CD4-positive, alpha-beta T cell (primary cell): Measurements from ENCODE around the gene FN1. TPM values are rescaled to one million over a fixed set of nuclear protein-coding genes. Genes with fewer than 3 reads are reported as not detected.

Experiments
- ATAC-seq: fragments of 200-7000 bp; cut with Tn5 transposase; one replicate; pipeline ENCODE4 v1.10.0; 2022; ENCODE audit warnings: mild to moderate bottlenecking; ENCODE audit not compliant: poor library complexity
- CTCF ChIA-PET: fragments of 350-600 bp; sonication (Branson Sonifier 250); formaldehyde crosslinking; loops from one replicate; lab custom pipeline; 2021; ENCODE audit warnings: antibody characterized with exemption, inconsistent platforms; lab: Charles Lee
- POLR2A ChIA-PET: fragments of 350-600 bp; sonication (Branson Sonifier 250); formaldehyde crosslinking; loops from one replicate; lab custom pipeline; 2021; ENCODE audit warnings: antibody characterized with exemption, inconsistent platforms; lab: Charles Lee
- DNase-seq, 14 experiments: peaks; one replicate each; pipeline ENCODE4 v3.0.0-alpha.2; 2013 to 2020; ENCODE audit warnings: mixed read lengths in 2 of 14
- H3K27ac ChIP-seq, 2 donors: one replicate each; pipeline versions ENCODE4 v1.5.1 to v1.7.0; 2013; ENCODE audit warnings: low read length in 2 of 2, low read depth in 1 of 2, mild to moderate bottlenecking in 1 of 2
- H3K27me3 ChIP-seq, 2 experiments: 1 replicate in 1 of 2; 2 replicates in 1 of 2; pipeline versions ENCODE4 v1.6.1 to v1.7.0; 2013; ENCODE audit warnings: low read length in 2 of 2, control low read depth in 1 of 2, mild to moderate bottlenecking in 1 of 2, moderate library complexity in 1 of 2; ENCODE audit not compliant: insufficient read depth in 2 of 2, control insufficient read depth in 1 of 2
- H3K36me3 ChIP-seq: one replicate; pipeline ENCODE4 v1.6.1; 2013; ENCODE audit warnings: low read length, control low read depth; ENCODE audit not compliant: insufficient read depth
- H3K4me1 ChIP-seq: one replicate; pipeline ENCODE4 v1.6.1; 2013; ENCODE audit warnings: low read length, control low read depth; ENCODE audit not compliant: insufficient read depth
- H3K4me3 ChIP-seq: one replicate; pipeline ENCODE4 v1.5.1; 2013; ENCODE audit warnings: mild to moderate bottlenecking, low read length, moderate library complexity
- H3K9me3 ChIP-seq, 2 experiments: 1 replicate in 1 of 2; 2 replicates in 1 of 2; pipeline versions ENCODE4 v1.6.1 to v1.7.0; 2013; ENCODE audit warnings: low read length in 2 of 2, mild to moderate bottlenecking in 2 of 2, control low read depth in 1 of 2, moderate library complexity in 1 of 2; ENCODE audit not compliant: control insufficient read depth in 1 of 2, insufficient read depth in 1 of 2
- H3K27ac Mint-ChIP-seq: one replicate; pipeline ENCODE4 v1.8.0; 2020; ENCODE audit warnings: mixed read lengths
- H3K27me3 Mint-ChIP-seq: one replicate; pipeline ENCODE4 v1.8.0; 2021; ENCODE audit warnings: mixed read lengths
- H3K36me3 Mint-ChIP-seq: one replicate; pipeline ENCODE4 v1.8.0; 2021; ENCODE audit warnings: low read depth, mixed read lengths
- H3K4me1 Mint-ChIP-seq: one replicate; pipeline ENCODE4 v1.8.0; 2021; ENCODE audit warnings: low read depth, mixed read lengths
- H3K4me3 Mint-ChIP-seq: one replicate; pipeline ENCODE4 v1.8.0; 2020; ENCODE audit warnings: mild to moderate bottlenecking, mixed read lengths
- H3K9me3 Mint-ChIP-seq: one replicate; pipeline ENCODE4 v1.8.0; 2020; ENCODE audit warnings: mixed read lengths
- intact Hi-C, 2 experiments: fragments of 100-400 bp; cut with DNase I in 1 of 2; cut with micrococcal nuclease in 1 of 2; formaldehyde crosslinking; loops; one replicate each; pipeline versions ENCODE4 v1.15.1 to v1.9.0; 2023 to 2025; cut with DNase I, micrococcal nuclease
- total RNA-seq, 174 experiments: library from RNA in 2 of 174; stranded (reverse) in 2 of 174; gene quantifications; one replicate each; pipeline ENCODE4 v1.2.3 and lab custom pipeline; 2021 to 2026
- TF ChIP-seq, protein P1 (sequence below): fragments of 200-600 bp; IDR thresholded peaks from one replicate; pipeline ENCODE4 v1.8.0; 2022; ENCODE audit warnings: antibody characterized with exemption, mild to moderate bottlenecking

FN1 gene
- total RNA-seq, 2 experiments from 2014 or later, result 0.41 to 0.61 TPM

DNA sequence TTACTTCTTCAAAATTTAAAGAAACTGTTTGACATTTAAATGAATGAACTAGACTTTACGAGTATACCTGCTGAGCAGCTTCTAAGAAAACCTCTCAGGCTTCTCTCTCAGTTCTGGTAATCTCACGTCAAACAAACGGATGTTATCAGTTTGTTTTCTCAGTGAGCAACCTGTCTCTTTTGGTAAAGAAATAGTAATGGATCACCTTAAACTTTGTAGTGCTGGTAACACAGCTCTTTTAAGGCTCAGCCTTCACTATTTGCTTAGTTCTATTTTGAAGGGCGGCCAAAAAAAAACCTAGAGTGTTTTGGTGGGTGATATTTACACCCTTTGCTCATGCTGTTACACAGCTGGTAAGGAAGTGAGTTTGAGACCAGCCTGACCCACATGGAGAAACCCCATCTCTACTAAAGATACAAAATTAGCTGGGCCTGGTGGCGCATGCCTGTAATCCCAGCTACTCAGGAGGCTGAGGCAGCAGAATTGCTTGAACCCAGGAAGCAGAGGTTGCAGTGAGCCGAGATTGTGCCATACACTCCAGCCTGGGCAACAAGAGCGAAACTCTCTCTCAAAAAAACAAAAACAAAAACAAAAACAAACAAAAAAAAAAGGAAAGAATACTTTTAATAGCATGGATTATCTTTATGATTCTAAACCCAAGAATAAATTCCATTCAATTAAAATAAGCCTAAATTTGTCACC lies 15.9 kb downstream of the FN1 start:
- no peaks in the 10 kb centered on the region for H3K9me3 Mint-ChIP-seq
- H3K4me1 Mint-ChIP-seq, result no peaks in the 10 kb centered on the region
- intact Hi-C loops, result no loop called here
- no peaks in the 10 kb centered on the region for H3K36me3 Mint-ChIP-seq
- no peak for ATAC-seq
- ChIA-PET POLR2A (no interaction called here), CTCF (no interaction called here)
- no peak overlapping the region for H3K27ac Mint-ChIP-seq
- H3K27me3 ChIP-seq, result peaks cover 10 to 24% of the 10 kb centered on the region in 2 experiments
- peaks cover 50% of the 10 kb centered on the region for H3K27me3 Mint-ChIP-seq
- no peaks in the 10 kb centered on the region for H3K36me3 ChIP-seq
- TF ChIP-seq, protein P1, sequence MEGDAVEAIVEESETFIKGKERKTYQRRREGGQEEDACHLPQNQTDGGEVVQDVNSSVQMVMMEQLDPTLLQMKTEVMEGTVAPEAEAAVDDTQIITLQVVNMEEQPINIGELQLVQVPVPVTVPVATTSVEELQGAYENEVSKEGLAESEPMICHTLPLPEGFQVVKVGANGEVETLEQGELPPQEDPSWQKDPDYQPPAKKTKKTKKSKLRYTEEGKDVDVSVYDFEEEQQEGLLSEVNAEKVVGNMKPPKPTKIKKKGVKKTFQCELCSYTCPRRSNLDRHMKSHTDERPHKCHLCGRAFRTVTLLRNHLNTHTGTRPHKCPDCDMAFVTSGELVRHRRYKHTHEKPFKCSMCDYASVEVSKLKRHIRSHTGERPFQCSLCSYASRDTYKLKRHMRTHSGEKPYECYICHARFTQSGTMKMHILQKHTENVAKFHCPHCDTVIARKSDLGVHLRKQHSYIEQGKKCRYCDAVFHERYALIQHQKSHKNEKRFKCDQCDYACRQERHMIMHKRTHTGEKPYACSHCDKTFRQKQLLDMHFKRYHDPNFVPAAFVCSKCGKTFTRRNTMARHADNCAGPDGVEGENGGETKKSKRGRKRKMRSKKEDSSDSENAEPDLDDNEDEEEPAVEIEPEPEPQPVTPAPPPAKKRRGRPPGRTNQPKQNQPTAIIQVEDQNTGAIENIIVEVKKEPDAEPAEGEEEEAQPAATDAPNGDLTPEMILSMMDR, result no peak
- no peak overlapping the region for H3K27ac ChIP-seq
- H3K4me3 Mint-ChIP-seq, result no peak overlapping the region
- H3K9me3 ChIP-seq, result no peaks in the 10 kb centered on the region
- DNase-seq, result no peak
- H3K4me1 ChIP-seq, result no peaks in the 10 kb centered on the region
- no peak overlapping the region for H3K4me3 ChIP-seq

DNA sequence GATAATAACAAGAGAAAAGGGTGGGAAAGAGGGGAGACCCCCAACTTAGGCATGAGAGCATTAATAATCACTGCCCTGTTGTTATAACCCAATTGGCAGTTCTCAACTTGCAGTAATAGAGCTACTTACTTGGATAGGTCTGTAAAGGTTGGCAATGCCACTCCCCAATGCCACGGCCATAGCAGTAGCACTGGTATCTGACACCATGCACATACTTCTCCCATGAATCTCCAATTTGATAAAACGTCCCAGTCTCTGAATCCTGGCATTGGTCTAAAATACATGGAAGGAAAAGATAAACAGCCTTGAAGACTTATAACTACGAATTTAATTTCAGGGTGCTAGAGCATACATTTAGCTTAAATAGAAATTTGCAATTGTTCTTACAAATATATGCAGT lies 16.8 kb downstream of the FN1 start:
- TF ChIP-seq, protein P1, result no peak
- H3K4me1 Mint-ChIP-seq, result no peaks in the 10 kb centered on the region
- peaks cover 14 to 30% of the 10 kb centered on the region in 2 experiments for H3K27me3 ChIP-seq
- no peak overlapping the region for H3K27ac ChIP-seq
- no peak overlapping the region for H3K27ac Mint-ChIP-seq
- H3K4me3 ChIP-seq, result no peak overlapping the region
- H3K27me3 Mint-ChIP-seq, result peaks cover 47% of the 10 kb centered on the region
- no peaks in the 10 kb centered on the region for H3K9me3 Mint-ChIP-seq
- ATAC-seq, result no peak
- H3K4me3 Mint-ChIP-seq, result no peak overlapping the region
- H3K9me3 ChIP-seq, result no peaks in the 10 kb centered on the region
- intact Hi-C loops, result no loop called here
- DNase-seq, result no peak
- H3K36me3 Mint-ChIP-seq, result no peaks in the 10 kb centered on the region
- no peaks in the 10 kb centered on the region for H3K4me1 ChIP-seq
- no peaks in the 10 kb centered on the region for H3K36me3 ChIP-seq
- ChIA-PET POLR2A (no interaction called here), CTCF (no interaction called here)

GRCh38 chr2:215418064-215418963 lies 17.6 kb downstream of the FN1 start:
- Histone ChIP-seq H3K4me3 (no peak overlapping the region), H3K9me3 (no peaks in the 10 kb centered on the region), H3K4me1 (no peaks in the 10 kb centered on the region), H3K36me3 (no peaks in the 10 kb centered on the region), H3K27me3 (peaks cover 10 to 25% of the 10 kb centered on the region in 2 experiments), H3K27ac (no peak overlapping the region)
- CTCF ChIA-PET, result no interaction called here
- Mint-ChIP-seq H3K27ac (no peak overlapping the region), H3K9me3 (no peaks in the 10 kb centered on the region), H3K36me3 (no peaks in the 10 kb centered on the region), H3K27me3 (peaks cover 46% of the 10 kb centered on the region), H3K4me1 (no peaks in the 10 kb centered on the region), H3K4me3 (no peak overlapping the region)
- no peak for ATAC-seq
- POLR2A ChIA-PET, result no interaction called here
- intact Hi-C loops, result no loop called here
- TF ChIP-seq, protein P1, result no peak
- no peak for DNase-seq
